Measurements from ENCODE around the gene MYLK4.

- TF ChIP-seq EZH2 (IDR thresholded peaks at IDR 0.05) = no peak
- no peak for TF ChIP-seq POLR2AphosphoS5 (IDR thresholded peaks at IDR 0.05; ENCODE audit: borderline replicate concordance, low read depth, low read length)
- no peak for TF ChIP-seq FOXP2 (optimal IDR thresholded peaks at IDR 0.05; ENCODE audit: control extremely low read depth, extremely low read length, insufficient read depth)
Observed at GRCh38 chr6:2797564-2798031, 46.9 kb upstream of the MYLK4 start.

Measured in SK-N-MC (cell line).